ENCODE results near the gene DMKN.

The DMKN gene

GRCh38 chr19:35487656-35488182 lies 25.7 kb downstream of the DMKN start:
- TF ChIP-seq GATA3 (IDR thresholded peaks at IDR 0.05; ENCODE audit: low read depth, low read length): no peak
- no peak for TF ChIP-seq GATA2 (IDR thresholded peaks at IDR 0.05; ENCODE audit: low read depth, low read length)

- TF ChIP-seq GATA2 (IDR thresholded peaks at IDR 0.05; ENCODE audit: low read depth, low read length): no peak
- TF ChIP-seq GATA3 (IDR thresholded peaks at IDR 0.05; ENCODE audit: low read depth, low read length): no peak
Measured at GRCh38 chr19:35486268-35486708, 27.2 kb downstream of the DMKN start.

GRCh38 chr19:35484252-35485036 lies 29.0 kb downstream of the DMKN start:
- TF ChIP-seq GATA3 (IDR thresholded peaks at IDR 0.05; ENCODE audit: low read depth, low read length) (no peak), GATA2 (IDR thresholded peaks at IDR 0.05; ENCODE audit: low read depth, low read length) (no peak)

GRCh38 chr19:35483089-35483488 lies 30.4 kb downstream of the DMKN start:
- no peak for TF ChIP-seq GATA2 (IDR thresholded peaks at IDR 0.05; ENCODE audit: low read depth, low read length)
- no peak for TF ChIP-seq GATA3 (IDR thresholded peaks at IDR 0.05; ENCODE audit: low read depth, low read length)

- TF ChIP-seq GATA3 (IDR thresholded peaks at IDR 0.05; ENCODE audit: low read depth, low read length) (no peak), GATA2 (IDR thresholded peaks at IDR 0.05; ENCODE audit: low read depth, low read length) (no peak)
Measured at GRCh38 chr19:35478794-35479677, 34.4 kb downstream of the DMKN start.

- TF ChIP-seq GATA2 (IDR thresholded peaks at IDR 0.05; ENCODE audit: low read depth, low read length) (no peak), GATA3 (IDR thresholded peaks at IDR 0.05; ENCODE audit: low read depth, low read length) (no peak)
Measured at GRCh38 chr19:35476149-35476548, 37.3 kb downstream of the DMKN start.

- no peak for TF ChIP-seq GATA2 (IDR thresholded peaks at IDR 0.05; ENCODE audit: low read depth, low read length)
- no peak for TF ChIP-seq GATA3 (IDR thresholded peaks at IDR 0.05; ENCODE audit: low read depth, low read length)
Measured at GRCh38 chr19:35474104-35474503, 39.3 kb downstream of the DMKN start.

- no peak for TF ChIP-seq GATA3 (IDR thresholded peaks at IDR 0.05; ENCODE audit: low read depth, low read length)
- TF ChIP-seq GATA2 (IDR thresholded peaks at IDR 0.05; ENCODE audit: low read depth, low read length): no peak
Measured at GRCh38 chr19:35471946-35472345, 41.5 kb downstream of the DMKN start.

- TF ChIP-seq GATA2 (IDR thresholded peaks at IDR 0.05; ENCODE audit: low read depth, low read length) (no peak), GATA3 (IDR thresholded peaks at IDR 0.05; ENCODE audit: low read depth, low read length) (no peak)
Measured at GRCh38 chr19:35470128-35470527, 43.3 kb downstream of the DMKN start.

- TF ChIP-seq GATA2 (IDR thresholded peaks at IDR 0.05; ENCODE audit: low read depth, low read length) (no peak), GATA3 (IDR thresholded peaks at IDR 0.05; ENCODE audit: low read depth, low read length) (no peak)
Measured at GRCh38 chr19:35468637-35469036, 44.8 kb downstream of the DMKN start.

- TF ChIP-seq GATA2 (IDR thresholded peaks at IDR 0.05; ENCODE audit: low read depth, low read length): no peak
Measured at GRCh38 chr19:35466259-35466658, 47.2 kb downstream of the DMKN start.

GRCh38 chr19:35462476-35462953 lies 50.9 kb downstream of the DMKN start:
- no peak for TF ChIP-seq GATA2 (IDR thresholded peaks at IDR 0.05; ENCODE audit: low read depth, low read length)
- TF ChIP-seq GATA3 (IDR thresholded peaks at IDR 0.05; ENCODE audit: low read depth, low read length): no peak

GRCh38 chr19:35461060-35461459 lies 52.4 kb downstream of the DMKN start:
- no peak for TF ChIP-seq GATA2 (IDR thresholded peaks at IDR 0.05; ENCODE audit: low read depth, low read length)
- no peak for TF ChIP-seq GATA3 (IDR thresholded peaks at IDR 0.05; ENCODE audit: low read depth, low read length)

- TF ChIP-seq GATA2 (IDR thresholded peaks at IDR 0.05; ENCODE audit: low read depth, low read length) (no peak), GATA3 (IDR thresholded peaks at IDR 0.05; ENCODE audit: low read depth, low read length) (no peak)
Measured at GRCh38 chr19:35460608-35461007, 52.8 kb downstream of the DMKN start.
